Retinal pigment epithelial cell (primary cell): ENCODE data around the gene HEPACAM.

Experiments
- DNase-seq: peaks from one replicate; pipeline ENCODE4 v3.0.0-alpha.2; 2010; ENCODE audit warnings: low read depth
- H3K4me3 ChIP-seq: 2 replicates; pipeline ENCODE4 v1.5.1; 2011; ENCODE audit warnings: mild to moderate bottlenecking, low read length, control low read depth, moderate library complexity
- CTCF ChIP-seq: conservative IDR thresholded peaks from 2 replicates; pipeline ENCODE4 v1.5.1; 2011; ENCODE audit warnings: low read depth, low read length, control low read depth, inconsistent platforms

HEPACAM gene

GRCh38 chr11:124935548-124936514 lies at the start of gene HEPACAM:
TSS of gene HEPACAM (minus strand) at chr11:124936047. CDS start at chr11:124936006, 41 bp downstream.
- no peak for DNase-seq
- H3K4me3 ChIP-seq, result no peak within 1 kb of the TSS
- TF ChIP-seq CTCF, result no peak

- no peak for TF ChIP-seq CTCF
- no peak overlapping the region for H3K4me3 ChIP-seq
- no peak for DNase-seq
These were observed 48.6 kb upstream of the HEPACAM start for GRCh38 chr11:124984512-124984854.

GRCh38 chr11:124983674-124984511 lies 48.0 kb upstream of the HEPACAM start:
- no peak overlapping the region for H3K4me3 ChIP-seq
- DNase-seq, result no peak
- TF ChIP-seq CTCF, result no peak

- H3K4me3 ChIP-seq, result no peak overlapping the region
- DNase-seq, result no peak
- no peak for TF ChIP-seq CTCF
These were observed 46.2 kb upstream of the HEPACAM start for GRCh38 chr11:124982043-124982442.

GRCh38 chr11:124978316-124978715 lies 42.5 kb upstream of the HEPACAM start:
- TF ChIP-seq CTCF, result no peak
- no peak for DNase-seq
- no peak overlapping the region for H3K4me3 ChIP-seq

GRCh38 chr11:124977006-124977405 lies 41.2 kb upstream of the HEPACAM start:
- DNase-seq, result no peak
- TF ChIP-seq CTCF, result no peak
- H3K4me3 ChIP-seq, result no peak overlapping the region
